OCI-LY3 (cell line): ENCODE measurements around the gene SCUBE2.

Experiments
- H2AFZ ChIP-seq: fragments of 200-600, 300-600 bp; shearing (Covaris generic); 2 replicates; pipeline ENCODE4 v1.6.0; 2014; ENCODE audit warnings: antibody characterized with exemption, low read depth, low read length
- H3K27ac ChIP-seq: fragments of 200-600, 300-600 bp; sonication (generic); 2 replicates; pipeline ENCODE4 v1.5.1; 2014; ENCODE audit warnings: mild to moderate bottlenecking, low read length, moderate library complexity, mixed read lengths
- H3K27me3 ChIP-seq: fragments of 200-600, 300-600 bp; sonication (generic); 2 replicates; pipeline ENCODE4 v1.6.1; 2014; ENCODE audit warnings: low read depth, low read length, mixed read lengths
- H3K36me3 ChIP-seq: fragments of 200-600, 300-600 bp; sonication (generic); replicated peaks from 2 replicates; pipeline ENCODE3; 2014; ENCODE audit warnings: low read depth, low read length, mixed read lengths
- H3K4me1 ChIP-seq: fragments of 300-600, 200-600 bp; sonication (generic); 2 replicates; pipeline ENCODE4 v1.6.1; 2014; ENCODE audit warnings: low read length, mixed read lengths
- H3K4me2 ChIP-seq: fragments of 200-600, 300-600 bp; sonication (generic); 2 replicates; pipeline ENCODE4 v1.6.1; 2014; ENCODE audit warnings: low read length, mixed read lengths
- H3K4me3 ChIP-seq: fragments of 300-600, 200-600 bp; sonication (generic); 2 replicates; pipeline ENCODE4 v1.5.1; 2014; ENCODE audit warnings: antibody characterized with exemption, mild to moderate bottlenecking, low read length, moderate library complexity
- H3K79me2 ChIP-seq: fragments of 300-600, 200-600 bp; shearing (Covaris generic); 2 replicates; pipeline ENCODE4 v1.6.1; 2014; ENCODE audit warnings: mild to moderate bottlenecking, low read length, mixed read lengths
- H3K9ac ChIP-seq: fragments of 300-600, 200-600 bp; shearing (Covaris generic); 2 replicates; pipeline ENCODE4 v1.6.0; 2014; ENCODE audit warnings: mild to moderate bottlenecking, low read length, moderate library complexity
- H3K9me3 ChIP-seq: fragments of 200-600, 300-600 bp; shearing (Covaris generic); 2 replicates; pipeline ENCODE4 v1.6.1; 2014; ENCODE audit warnings: low read length, mixed read lengths; ENCODE audit not compliant: insufficient read depth
- H4K20me1 ChIP-seq: fragments of 200-600, 300-600 bp; sonication (generic); 2 replicates; pipeline ENCODE4 v1.6.1; 2016; ENCODE audit warnings: low read length, mixed read lengths; ENCODE audit not compliant: insufficient read depth
- EZH2phosphoT487 ChIP-seq: fragments of 200-600 bp; shearing (Covaris generic); IDR thresholded peaks from 2 replicates; pipeline ENCODE4 v1.6.1; 2018; ENCODE audit warnings: antibody characterized with exemption, mixed run types, low read depth
- TF ChIP-seq, protein P1 (sequence below): fragments of 200-600, 300-600 bp; sonication (generic); IDR thresholded peaks from 2 replicates; pipeline ENCODE4 v1.5.1; 2014; ENCODE audit warnings: antibody characterized with exemption, low read length, low read depth

Gene SCUBE2

DNA sequence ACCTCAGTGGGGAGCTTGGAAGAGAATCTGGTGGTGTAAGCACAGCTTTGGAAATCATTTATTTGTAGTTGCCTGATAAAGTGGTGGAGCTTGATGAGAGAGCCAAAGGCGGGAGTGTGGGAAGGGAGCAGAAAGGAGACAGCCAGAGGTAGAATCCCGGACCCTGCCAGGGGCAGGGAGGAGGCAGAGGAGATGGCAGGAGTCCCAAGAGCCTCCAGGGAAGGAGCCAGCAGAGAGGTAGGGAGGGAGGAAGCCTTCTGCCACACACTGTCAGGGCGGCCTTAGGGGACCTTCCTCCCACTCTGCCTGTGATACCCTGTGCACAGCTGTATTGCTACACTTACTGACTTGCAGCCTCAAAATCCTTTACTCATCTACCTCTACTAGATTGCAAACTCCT lies 15.4 kb downstream of the SCUBE2 start:
- Histone ChIP-seq H3K36me3 (no peaks in the 10 kb centered on the region), H3K9ac (no peak overlapping the region), H3K79me2 (no peaks in the 10 kb centered on the region), H2AFZ (no peak overlapping the region), H3K27me3 (peaks cover 26% of the 10 kb centered on the region), H3K4me2 (no peak overlapping the region), H3K4me3 (no peak overlapping the region), H4K20me1 (no peaks in the 10 kb centered on the region), H3K4me1 (no peaks in the 10 kb centered on the region; the same call in 1 of the 2 replicates), H3K27ac (no peak overlapping the region), H3K9me3 (no peaks in the 10 kb centered on the region)
- no peak for TF ChIP-seq EZH2phosphoT487
- TF ChIP-seq, protein P1, sequence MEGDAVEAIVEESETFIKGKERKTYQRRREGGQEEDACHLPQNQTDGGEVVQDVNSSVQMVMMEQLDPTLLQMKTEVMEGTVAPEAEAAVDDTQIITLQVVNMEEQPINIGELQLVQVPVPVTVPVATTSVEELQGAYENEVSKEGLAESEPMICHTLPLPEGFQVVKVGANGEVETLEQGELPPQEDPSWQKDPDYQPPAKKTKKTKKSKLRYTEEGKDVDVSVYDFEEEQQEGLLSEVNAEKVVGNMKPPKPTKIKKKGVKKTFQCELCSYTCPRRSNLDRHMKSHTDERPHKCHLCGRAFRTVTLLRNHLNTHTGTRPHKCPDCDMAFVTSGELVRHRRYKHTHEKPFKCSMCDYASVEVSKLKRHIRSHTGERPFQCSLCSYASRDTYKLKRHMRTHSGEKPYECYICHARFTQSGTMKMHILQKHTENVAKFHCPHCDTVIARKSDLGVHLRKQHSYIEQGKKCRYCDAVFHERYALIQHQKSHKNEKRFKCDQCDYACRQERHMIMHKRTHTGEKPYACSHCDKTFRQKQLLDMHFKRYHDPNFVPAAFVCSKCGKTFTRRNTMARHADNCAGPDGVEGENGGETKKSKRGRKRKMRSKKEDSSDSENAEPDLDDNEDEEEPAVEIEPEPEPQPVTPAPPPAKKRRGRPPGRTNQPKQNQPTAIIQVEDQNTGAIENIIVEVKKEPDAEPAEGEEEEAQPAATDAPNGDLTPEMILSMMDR, result no peak

DNA sequence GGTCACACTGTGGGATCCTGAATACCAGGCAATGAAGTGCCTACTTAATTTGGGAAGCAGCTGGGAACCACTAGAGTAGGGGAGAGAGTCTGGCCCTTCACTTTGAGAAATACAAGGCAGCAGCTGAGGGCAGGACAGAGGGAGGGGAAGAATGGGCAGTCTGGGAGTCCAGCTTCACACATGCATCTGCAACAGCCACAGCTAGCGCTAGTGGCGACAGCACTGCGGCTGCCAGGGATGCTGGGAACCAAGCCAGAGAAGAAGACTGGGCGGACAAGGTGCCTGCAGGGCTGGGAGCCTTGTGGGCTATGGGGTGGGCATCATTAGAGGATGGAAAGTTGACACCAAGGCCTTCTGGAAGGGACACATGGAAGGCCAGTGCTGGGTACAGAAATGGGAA lies 15.8 kb downstream of the SCUBE2 start:
- H2AFZ ChIP-seq, result no peak overlapping the region
- H3K4me3 ChIP-seq, result no peak overlapping the region
- H3K9ac ChIP-seq, result no peak overlapping the region
- H3K4me1 ChIP-seq, result no peaks in the 10 kb centered on the region; the same call in 1 of the 2 replicates
- H3K27ac ChIP-seq, result no peak overlapping the region
- H3K27me3 ChIP-seq, result peaks cover 26% of the 10 kb centered on the region
- H3K36me3 ChIP-seq, result no peaks in the 10 kb centered on the region
- H4K20me1 ChIP-seq, result no peaks in the 10 kb centered on the region
- TF ChIP-seq, protein P1, result no peak
- TF ChIP-seq EZH2phosphoT487, result no peak
- H3K4me2 ChIP-seq, result no peak overlapping the region
- no peaks in the 10 kb centered on the region for H3K9me3 ChIP-seq
- H3K79me2 ChIP-seq, result no peaks in the 10 kb centered on the region

DNA sequence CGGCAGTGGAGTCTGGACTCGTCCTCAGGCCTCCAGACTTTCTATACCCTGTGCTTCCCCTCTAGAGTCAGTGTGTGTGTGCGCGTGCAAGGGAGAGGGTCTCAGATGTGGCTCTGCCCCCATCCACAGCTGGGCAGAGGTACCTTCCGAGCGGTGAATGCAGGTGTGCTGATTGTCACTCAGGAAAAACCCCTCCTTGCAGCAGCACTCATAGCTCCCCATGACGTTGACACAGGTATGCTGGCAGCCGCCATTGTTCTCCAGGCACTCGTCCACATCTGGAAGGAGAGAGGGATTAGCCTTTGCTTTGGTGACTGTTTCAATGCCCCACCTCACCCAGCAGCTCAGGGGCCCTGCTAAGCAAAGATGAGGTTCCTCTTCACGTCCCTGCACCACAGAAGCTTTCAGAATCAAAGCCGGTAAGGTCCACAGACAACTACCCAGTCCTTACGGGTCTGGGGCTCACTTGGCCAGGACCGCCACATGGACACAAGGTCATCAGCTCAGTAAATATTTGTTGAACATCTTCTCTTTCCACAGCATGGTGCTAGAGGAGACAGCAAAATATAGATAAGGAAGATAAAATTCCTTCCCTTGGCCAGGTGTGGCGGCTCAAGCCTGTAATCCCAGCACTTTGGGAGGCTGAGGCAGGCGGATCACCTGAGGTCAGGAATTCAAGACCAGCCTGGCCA lies 16.9 kb downstream of the SCUBE2 start:
- no peaks in the 10 kb centered on the region for H3K36me3 ChIP-seq
- no peaks in the 10 kb centered on the region for H3K79me2 ChIP-seq
- no peak overlapping the region for H3K4me3 ChIP-seq
- H3K27me3 ChIP-seq, result peaks cover 26% of the 10 kb centered on the region
- no peak overlapping the region for H2AFZ ChIP-seq
- no peaks in the 10 kb centered on the region; the same call in 1 of the 2 replicates for H3K4me1 ChIP-seq
- H3K9me3 ChIP-seq, result no peaks in the 10 kb centered on the region
- no peak for TF ChIP-seq EZH2phosphoT487
- TF ChIP-seq, protein P1, result no peak
- no peak overlapping the region for H3K9ac ChIP-seq
- H3K4me2 ChIP-seq, result no peak overlapping the region
- no peak overlapping the region for H3K27ac ChIP-seq
- no peaks in the 10 kb centered on the region for H4K20me1 ChIP-seq

DNA sequence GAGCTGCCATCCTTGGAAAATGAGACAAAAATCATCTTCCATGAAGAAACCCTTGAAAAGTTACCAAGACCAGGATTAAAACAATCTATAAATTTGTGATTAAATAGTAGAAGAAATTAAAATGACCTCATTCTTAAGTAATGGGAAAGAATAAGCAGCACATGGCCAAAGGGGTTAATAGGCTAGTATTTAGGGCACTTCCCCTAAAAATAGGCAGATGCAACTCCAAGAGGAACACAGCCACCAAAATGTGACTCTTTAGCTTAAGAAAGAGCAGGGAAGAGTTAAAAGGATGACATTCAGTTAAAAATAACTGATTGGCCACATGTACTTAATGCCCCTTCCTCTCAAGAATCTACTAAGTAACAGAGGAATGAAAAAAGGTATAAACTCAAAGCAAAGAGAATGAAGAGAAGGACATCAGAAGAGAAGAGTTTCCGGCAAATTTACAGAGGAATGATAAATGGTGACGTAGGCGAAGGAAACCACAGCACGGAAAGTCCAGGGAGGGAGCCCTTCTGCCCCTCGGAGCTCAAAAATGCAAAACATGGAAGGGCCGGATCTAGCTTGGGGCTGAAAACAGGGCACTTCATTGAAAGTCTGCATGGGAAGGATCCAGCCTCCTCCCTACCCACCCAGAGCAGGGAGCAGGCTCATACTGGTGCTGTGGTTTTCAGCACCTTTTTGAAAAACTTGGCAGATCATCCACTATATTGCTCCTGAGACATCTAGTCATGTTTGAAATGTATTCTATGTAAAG lies 17.8 kb downstream of the SCUBE2 start:
- H2AFZ ChIP-seq, result no peak overlapping the region
- no peak overlapping the region for H3K9ac ChIP-seq
- no peaks in the 10 kb centered on the region for H4K20me1 ChIP-seq
- H3K9me3 ChIP-seq, result no peaks in the 10 kb centered on the region
- no peak overlapping the region for H3K4me3 ChIP-seq
- H3K27me3 ChIP-seq, result peaks cover 26% of the 10 kb centered on the region
- H3K4me1 ChIP-seq, result no peaks in the 10 kb centered on the region; the same call in 1 of the 2 replicates
- no peak overlapping the region for H3K27ac ChIP-seq
- H3K79me2 ChIP-seq, result no peaks in the 10 kb centered on the region
- H3K4me2 ChIP-seq, result no peak overlapping the region
- no peaks in the 10 kb centered on the region for H3K36me3 ChIP-seq
- TF ChIP-seq, protein P1, result no peak
- TF ChIP-seq EZH2phosphoT487, result no peak
